SK-MEL-5 (cell line): ENCODE measurements around the gene FAM181A. TPM values are rescaled to one million over a fixed set of nuclear protein-coding genes. Genes with fewer than 3 reads are reported as not detected.

Source experiments
- DNase-seq: peaks from one replicate; pipeline ENCODE4 v3.0.0-alpha.2; 2016; ENCODE audit warnings: low read depth, low spot score
- in situ Hi-C: cut with HindIII; loops from 2 replicates; pipeline ENCODE4 v1.10.0; 2016; ENCODE audit warnings: low sequenced_read_pairs, high pct_unique_total_duplicates, low pct_unique_long_range_greater_than_20kb
- total RNA-seq: library from RNA; depleted of rRNA; stranded (reverse); fragments of >200 nt; shearing (Covaris generic); gene quantifications from 2 replicates; pipeline ENCODE4 v1.2.3, GENCODE V29; 2014

The FAM181A gene
- total RNA-seq, 1 experiment from 2014 or later, result not detected

- no peak for DNase-seq
- in situ Hi-C loops, result no loop called here
Measured at GRCh38 chr14:93924592-93925355, 2.4 kb upstream of the FAM181A start.

GRCh38 chr14:93925374-93925895 is 1.7 kb upstream of the FAM181A start:
- in situ Hi-C loops, result no loop called here

GRCh38 chr14:93926245-93926872 is 785 bp upstream of the FAM181A start:
- in situ Hi-C loops, result no loop called here

More at GRCh38 chr14:93925374-93925895, 1.7 kb upstream of the FAM181A start:
- DNase-seq, result no peak

GRCh38 chr14:93927800-93928145 is 629 bp downstream of the FAM181A start:
- DNase-seq, result no peak
- in situ Hi-C loops, result no loop called here

More at GRCh38 chr14:93926245-93926872, 785 bp upstream of the FAM181A start:
- DNase-seq, result no peak

- DNase-seq, result no peak
- in situ Hi-C loops, result no loop called here
Measured at GRCh38 chr14:93928184-93929047, 1.3 kb downstream of the FAM181A start.

GRCh38 chr14:93929048-93929535 is 1.9 kb downstream of the FAM181A start:
- in situ Hi-C loops, result no loop called here
- no peak for DNase-seq

GRCh38 chr14:93929657-93930056 is 2.5 kb downstream of the FAM181A start:
- in situ Hi-C loops, result no loop called here
- no peak for DNase-seq

GRCh38 chr14:93930296-93930988 is 3.3 kb downstream of the FAM181A start:
- DNase-seq, result no peak
- in situ Hi-C loops, result no loop called here

GRCh38 chr14:93930989-93931307 is 3.8 kb downstream of the FAM181A start:
- DNase-seq, result no peak
- in situ Hi-C loops, result no loop called here

GRCh38 chr14:93932642-93933041 is 5.5 kb downstream of the FAM181A start:
- DNase-seq, result no peak
- in situ Hi-C loops, result no loop called here

GRCh38 chr14:93935213-93935612 is 8.1 kb downstream of the FAM181A start:
- in situ Hi-C loops, result no loop called here
- no peak for DNase-seq

- peak; percentile 46 for DNase-seq
- in situ Hi-C loops, result no loop called here
Measured at GRCh38 chr14:93936245-93936644, 9.1 kb downstream of the FAM181A start.

GRCh38 chr14:93936926-93937325 is 9.8 kb downstream of the FAM181A start:
- no peak for DNase-seq
- in situ Hi-C loops, result no loop called here

- no peak for DNase-seq
- in situ Hi-C loops, result no loop called here
Measured at GRCh38 chr14:93937519-93937918, 10.4 kb downstream of the FAM181A start.

GRCh38 chr14:93938751-93939303 is 11.7 kb downstream of the FAM181A start:
- no peak for DNase-seq
- in situ Hi-C loops, result no loop called here

GRCh38 chr14:93939304-93940229 is 12.4 kb downstream of the FAM181A start:
- DNase-seq, result peak; percentile 80
- in situ Hi-C loops, result no loop called here
